ENCODE data around the gene MARVELD1. TPM values are rescaled to one million over a fixed set of nuclear protein-coding genes. Genes with fewer than 3 reads are reported as not detected.

The MARVELD1 gene
- total RNA-seq, 4 donors from 2014 or later = 5.6 to 24.6 (median 13.6) TPM

DNA sequence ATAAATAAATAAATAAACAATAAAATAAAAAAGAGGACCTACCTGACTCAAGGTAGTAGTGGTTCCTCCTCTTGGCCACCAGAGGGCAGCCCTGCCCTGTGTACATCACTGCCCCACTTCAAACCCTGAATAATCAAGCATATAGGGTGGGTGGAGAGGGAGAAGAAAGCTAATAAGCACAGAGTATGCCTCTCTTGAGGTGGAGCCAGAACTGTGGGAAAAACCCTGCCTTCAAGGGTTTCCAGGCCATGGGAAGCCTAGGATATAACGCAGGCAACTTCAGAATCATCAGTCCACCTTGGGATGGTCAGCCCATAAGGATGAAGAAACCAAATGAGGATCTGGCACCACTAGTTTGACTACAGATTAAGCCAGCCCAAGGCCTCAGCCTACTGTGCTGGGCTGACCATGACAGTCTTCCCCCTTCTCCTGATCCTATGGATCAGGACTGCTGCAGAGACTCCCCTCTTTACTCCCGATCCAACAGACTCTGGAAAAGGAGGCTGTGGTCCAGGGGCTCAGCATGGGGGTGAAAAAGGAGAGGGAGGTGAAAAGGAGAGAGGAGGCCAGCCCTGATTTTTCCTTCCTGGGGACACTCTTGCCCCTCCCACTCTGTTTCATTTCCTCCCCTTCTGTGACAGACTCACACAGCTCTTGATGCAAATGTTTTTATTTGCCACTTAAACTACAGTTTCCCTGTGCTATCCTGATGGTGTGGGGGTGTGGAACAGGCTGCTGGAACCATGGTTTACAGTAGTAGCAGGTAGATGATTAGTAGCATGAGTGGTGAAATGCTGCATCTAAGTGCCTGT lies 36.6 kb upstream of the MARVELD1 start:
- H3K36me3 ChIP-seq = peaks cover 0 to 34% (median 8%) of the 10 kb centered on the region in 4 donors
- no peaks in the 10 kb centered on the region for H3K9me3 ChIP-seq
- H3K4me3 ChIP-seq = no peak overlapping the region
- no peaks in the 10 kb centered on the region for H3K27me3 ChIP-seq
- peak; percentile 53 for DNase-seq
- 93% methylated on average over 2 of the region's 2 CpGs; no CpG with 5 or more reads in 1 of the 2 donors for WGBS, 2 donors (ENCODE audit: low coverage in 1 of 2)
- H3K27ac ChIP-seq = peak overlapping the region in 1 of 4 donors; percentile 7
- intact Hi-C loops (cut with DNase I; ENCODE audit: low total_unique reads) (no loop called here), in situ Hi-C loops (cut with MboI; ENCODE audit: low pct_ligation_motif_present in 1 of 4, low pct_unique_long_range_greater_than_20kb in 1 of 4, low sequenced_read_pairs in 3 of 4) (no loop called here)
- TF ChIP-seq POLR2A (IDR thresholded peaks at IDR 0.05) (no peak), POLR2AphosphoS5 (IDR thresholded peaks at IDR 0.05) (peak in 1 of 3 donors; percentile 13), EP300 (IDR thresholded peaks at IDR 0.05; ENCODE audit: low read depth) (no peak)
- TF ChIP-seq, protein P1, sequence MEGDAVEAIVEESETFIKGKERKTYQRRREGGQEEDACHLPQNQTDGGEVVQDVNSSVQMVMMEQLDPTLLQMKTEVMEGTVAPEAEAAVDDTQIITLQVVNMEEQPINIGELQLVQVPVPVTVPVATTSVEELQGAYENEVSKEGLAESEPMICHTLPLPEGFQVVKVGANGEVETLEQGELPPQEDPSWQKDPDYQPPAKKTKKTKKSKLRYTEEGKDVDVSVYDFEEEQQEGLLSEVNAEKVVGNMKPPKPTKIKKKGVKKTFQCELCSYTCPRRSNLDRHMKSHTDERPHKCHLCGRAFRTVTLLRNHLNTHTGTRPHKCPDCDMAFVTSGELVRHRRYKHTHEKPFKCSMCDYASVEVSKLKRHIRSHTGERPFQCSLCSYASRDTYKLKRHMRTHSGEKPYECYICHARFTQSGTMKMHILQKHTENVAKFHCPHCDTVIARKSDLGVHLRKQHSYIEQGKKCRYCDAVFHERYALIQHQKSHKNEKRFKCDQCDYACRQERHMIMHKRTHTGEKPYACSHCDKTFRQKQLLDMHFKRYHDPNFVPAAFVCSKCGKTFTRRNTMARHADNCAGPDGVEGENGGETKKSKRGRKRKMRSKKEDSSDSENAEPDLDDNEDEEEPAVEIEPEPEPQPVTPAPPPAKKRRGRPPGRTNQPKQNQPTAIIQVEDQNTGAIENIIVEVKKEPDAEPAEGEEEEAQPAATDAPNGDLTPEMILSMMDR (IDR thresholded peaks at IDR 0.05) = peak; percentile 89 to 94 (median 93)
- H3K4me1 ChIP-seq = peaks cover 0 to 22% (median 9%) of the 10 kb centered on the region in 4 donors

DNA sequence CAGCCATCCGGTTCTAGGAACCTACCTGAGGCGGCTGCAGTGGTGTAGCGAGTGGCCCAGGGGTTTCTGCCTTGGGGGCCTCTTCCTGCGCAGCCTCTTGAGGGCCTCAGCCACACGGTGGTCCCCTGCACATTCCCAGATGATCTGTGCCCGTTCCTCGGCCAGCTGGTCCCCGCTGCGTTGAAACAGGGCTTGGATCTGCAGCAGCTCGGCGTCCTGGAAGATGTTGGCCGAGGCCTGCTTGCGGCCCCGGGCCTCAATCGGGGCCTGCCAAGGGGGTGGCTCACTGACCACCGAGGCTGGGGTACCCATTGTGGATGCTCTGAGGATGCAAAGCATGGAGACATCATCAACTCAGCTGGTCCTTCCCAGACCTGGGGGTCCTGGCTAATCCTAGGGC lies 33.9 kb upstream of the MARVELD1 start:
- intact Hi-C loops (cut with DNase I; ENCODE audit: low total_unique reads) (no loop called here), in situ Hi-C loops (cut with MboI; ENCODE audit: low pct_ligation_motif_present in 1 of 4, low pct_unique_long_range_greater_than_20kb in 1 of 4, low sequenced_read_pairs in 3 of 4) (no loop called here)
- Histone ChIP-seq H3K4me3 (no peak overlapping the region), H3K4me1 (peaks cover 11 to 48% (median 34%) of the 10 kb centered on the region in 4 donors), H3K27me3 (no peaks in the 10 kb centered on the region), H3K9me3 (no peaks in the 10 kb centered on the region), H3K27ac (no peak overlapping the region), H3K36me3 (peaks cover 0 to 26% (median 2%) of the 10 kb centered on the region in 4 donors)
- 87% methylated on average over 16 of the region's 16 CpGs; no CpG with 5 or more reads in 1 of the 2 donors for WGBS, 2 donors (ENCODE audit: low coverage in 1 of 2)
- peak in 1 of 3 donors; percentile 51 for TF ChIP-seq POLR2AphosphoS5 (IDR thresholded peaks at IDR 0.05)
- no peak for TF ChIP-seq POLR2A (IDR thresholded peaks at IDR 0.05)
- no peak for DNase-seq

DNA sequence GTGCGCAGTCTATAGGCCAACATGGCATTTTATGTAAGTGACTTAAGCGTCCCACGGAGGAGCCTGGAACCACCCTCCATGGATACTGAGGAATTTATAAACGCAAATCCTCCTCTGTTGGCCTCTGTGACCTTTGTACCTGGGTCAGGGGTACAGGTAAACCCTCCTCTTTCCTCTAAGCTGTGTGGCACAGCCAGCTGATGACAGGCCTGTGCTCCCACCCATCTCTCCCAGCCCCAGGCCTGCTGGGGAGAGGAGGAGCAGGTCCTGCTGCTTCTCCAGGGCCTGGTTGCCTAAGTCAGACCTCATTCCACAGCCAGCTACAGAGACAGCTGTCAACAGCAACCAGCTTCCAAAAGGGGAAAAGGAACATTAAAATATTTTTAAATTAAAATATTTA lies 31.5 kb upstream of the MARVELD1 start:
- TF ChIP-seq POLR2AphosphoS5 (IDR thresholded peaks at IDR 0.05) (peak in 1 of 3 donors; percentile 37), POLR2A (IDR thresholded peaks at IDR 0.05) (no peak)
- in situ Hi-C loops (cut with MboI; ENCODE audit: low pct_ligation_motif_present in 1 of 4, low pct_unique_long_range_greater_than_20kb in 1 of 4, low sequenced_read_pairs in 3 of 4) = loop anchor here in 1 of 4 donors (10.0 kb wide), 1 partner anchor 53 kb away; the partner anchor contains the start of gene ZFYVE27
- DNase-seq = peak; percentile 49
- peaks cover 0 to 9% (median 0%) of the 10 kb centered on the region in 4 donors for H3K36me3 ChIP-seq
- intact Hi-C loops (cut with DNase I; ENCODE audit: low total_unique reads) = no loop called here
- no peaks in the 10 kb centered on the region for H3K27me3 ChIP-seq
- WGBS, 2 donors (ENCODE audit: low coverage in 1 of 2) = 70 to 78% methylated on average over 3 to 4 of the region's 4 CpGs
- H3K4me3 ChIP-seq = no peak overlapping the region
- H3K4me1 ChIP-seq = peaks cover 11 to 58% (median 47%) of the 10 kb centered on the region in 4 donors
- peak overlapping the region; percentile 90 to 93 (median 92) for H3K27ac ChIP-seq
- H3K9me3 ChIP-seq = no peaks in the 10 kb centered on the region

DNA sequence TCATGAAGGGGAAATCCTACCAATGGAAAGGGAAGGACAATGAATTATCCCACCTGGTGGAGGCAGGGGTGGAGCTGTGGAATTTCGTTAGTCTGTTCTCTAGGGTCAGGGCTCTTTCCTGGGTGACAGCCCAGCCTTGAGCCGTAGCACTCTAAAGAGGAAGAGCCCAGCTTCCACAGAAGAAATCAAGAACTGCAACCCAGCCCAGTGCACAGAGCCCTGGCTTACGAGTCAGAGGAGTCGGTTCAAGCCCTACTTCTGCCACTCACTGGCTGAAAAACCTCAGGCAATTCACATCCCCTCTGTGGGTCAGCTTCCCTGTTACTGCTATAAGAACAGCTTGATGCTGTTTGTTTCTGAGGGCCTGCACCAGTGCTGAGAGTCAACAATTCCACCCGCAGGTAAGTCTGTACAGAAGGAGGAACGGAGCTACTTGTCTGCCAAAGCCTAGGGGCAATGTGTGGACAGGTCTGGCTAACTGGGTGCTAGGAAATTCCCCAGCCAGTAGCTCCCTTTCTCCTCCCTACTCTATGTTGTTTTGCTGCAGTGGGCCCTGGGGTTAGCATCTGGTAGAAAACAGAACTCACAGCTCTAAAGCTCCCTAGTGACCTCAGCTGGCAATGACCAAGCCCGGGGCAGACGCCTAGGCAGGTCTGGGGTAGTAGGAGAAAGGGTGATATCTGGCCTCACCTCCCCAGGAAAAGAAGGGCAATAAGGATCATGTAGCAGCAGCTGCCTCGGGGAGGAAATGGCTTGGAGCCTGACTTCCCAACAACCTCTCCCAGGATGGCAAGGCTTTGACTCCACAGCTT lies 29.8 kb upstream of the MARVELD1 start:
- Histone ChIP-seq H3K4me1 (peaks cover 17 to 71% (median 58%) of the 10 kb centered on the region in 4 donors), H3K27ac (peak overlapping the region; percentile 90 to 93 (median 92)), H3K36me3 (no peaks in the 10 kb centered on the region), H3K27me3 (no peaks in the 10 kb centered on the region), H3K9me3 (no peaks in the 10 kb centered on the region), H3K4me3 (peak overlapping the region in 2 of 4 donors; percentile 51 to 62)
- intact Hi-C loops (cut with DNase I; ENCODE audit: low total_unique reads) = no loop called here
- TF ChIP-seq EP300 (IDR thresholded peaks at IDR 0.05; ENCODE audit: low read depth) = no peak
- peak; percentile 57 for TF ChIP-seq POLR2A (IDR thresholded peaks at IDR 0.05)
- TF ChIP-seq, protein P1 (IDR thresholded peaks at IDR 0.05) = peak in 1 of 5 experiments; percentile 14
- peak in 1 of 3 donors; percentile 71 for TF ChIP-seq POLR2AphosphoS5 (IDR thresholded peaks at IDR 0.05)
- DNase-seq = peak; percentile 68
- in situ Hi-C loops (cut with MboI; ENCODE audit: low pct_ligation_motif_present in 1 of 4, low pct_unique_long_range_greater_than_20kb in 1 of 4, low sequenced_read_pairs in 3 of 4) = loop anchor here in 1 of 4 donors (10.0 kb wide), 1 partner anchor 51 kb away; the partner anchor contains the start of gene ZFYVE27
- WGBS, 2 donors (ENCODE audit: low coverage in 1 of 2) = 22% methylated on average over 9 of the region's 9 CpGs; no CpG with 5 or more reads in 1 of the 2 donors
